ENCODE data around the gene PRKCH.

GRCh38 chr14:61282746-61283145 lies 38.6 kb upstream of the PRKCH start:
- TF ChIP-seq, protein P1, sequence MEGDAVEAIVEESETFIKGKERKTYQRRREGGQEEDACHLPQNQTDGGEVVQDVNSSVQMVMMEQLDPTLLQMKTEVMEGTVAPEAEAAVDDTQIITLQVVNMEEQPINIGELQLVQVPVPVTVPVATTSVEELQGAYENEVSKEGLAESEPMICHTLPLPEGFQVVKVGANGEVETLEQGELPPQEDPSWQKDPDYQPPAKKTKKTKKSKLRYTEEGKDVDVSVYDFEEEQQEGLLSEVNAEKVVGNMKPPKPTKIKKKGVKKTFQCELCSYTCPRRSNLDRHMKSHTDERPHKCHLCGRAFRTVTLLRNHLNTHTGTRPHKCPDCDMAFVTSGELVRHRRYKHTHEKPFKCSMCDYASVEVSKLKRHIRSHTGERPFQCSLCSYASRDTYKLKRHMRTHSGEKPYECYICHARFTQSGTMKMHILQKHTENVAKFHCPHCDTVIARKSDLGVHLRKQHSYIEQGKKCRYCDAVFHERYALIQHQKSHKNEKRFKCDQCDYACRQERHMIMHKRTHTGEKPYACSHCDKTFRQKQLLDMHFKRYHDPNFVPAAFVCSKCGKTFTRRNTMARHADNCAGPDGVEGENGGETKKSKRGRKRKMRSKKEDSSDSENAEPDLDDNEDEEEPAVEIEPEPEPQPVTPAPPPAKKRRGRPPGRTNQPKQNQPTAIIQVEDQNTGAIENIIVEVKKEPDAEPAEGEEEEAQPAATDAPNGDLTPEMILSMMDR (IDR thresholded peaks at IDR 0.05) = no peak
- TF ChIP-seq POLR2A (IDR thresholded peaks at IDR 0.05) = no peak

All from esophagus squamous epithelium (tissue), 4 donors.